HG02870 (cell line): ENCODE data around the gene CAMK1D.

Source experiments
- ATAC-seq: cut with Tn5 transposase; IDR thresholded peaks from one replicate; pipeline ENCODE4 v1.9.1; 2021; ENCODE audit warnings: mild to moderate bottlenecking, moderate library complexity; ENCODE audit not compliant: unreplicated experiment

Gene CAMK1D

DNA sequence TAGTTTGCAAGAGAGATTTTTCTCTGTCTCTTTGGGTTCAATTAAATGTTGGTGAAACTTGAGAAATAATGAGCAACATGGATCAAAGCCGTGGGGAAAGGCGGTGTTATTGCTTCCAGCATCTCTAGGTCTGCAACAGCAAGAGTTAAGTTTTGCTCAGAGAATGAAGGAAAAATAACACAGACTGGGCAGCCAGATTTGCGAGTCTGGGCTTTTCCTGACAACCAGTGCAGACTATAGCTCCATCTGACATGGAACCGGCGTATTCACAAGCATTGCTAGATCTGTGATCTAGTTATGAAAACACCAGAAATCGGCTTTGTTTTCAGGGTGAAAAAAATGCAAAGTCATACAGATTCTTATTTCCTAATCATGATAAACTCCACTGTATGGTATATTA is 110.4 kb downstream of the CAMK1D start:
- no peak for ATAC-seq

DNA sequence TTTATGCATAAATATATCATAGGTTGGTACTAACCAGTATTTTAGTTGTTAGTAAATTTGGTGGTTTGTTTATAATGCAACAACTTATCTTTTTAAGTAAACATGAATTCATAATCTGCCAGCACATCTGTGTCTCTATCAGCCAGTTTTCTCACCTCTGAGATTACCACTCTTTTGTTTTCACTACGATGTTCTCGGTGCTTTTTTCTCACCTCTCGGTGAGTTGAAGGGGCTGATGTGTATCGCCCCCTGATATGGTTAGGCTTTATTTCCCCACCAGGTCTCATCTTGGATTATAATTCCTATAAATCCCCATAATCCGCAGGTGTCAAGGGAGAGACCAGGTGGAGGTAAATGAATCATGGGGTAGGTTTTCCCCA is 114.1 kb downstream of the CAMK1D start:
- ATAC-seq: peak; percentile 49

GRCh38 chr10:12465385-12466136 is 116.2 kb downstream of the CAMK1D start:
- no peak for ATAC-seq

DNA sequence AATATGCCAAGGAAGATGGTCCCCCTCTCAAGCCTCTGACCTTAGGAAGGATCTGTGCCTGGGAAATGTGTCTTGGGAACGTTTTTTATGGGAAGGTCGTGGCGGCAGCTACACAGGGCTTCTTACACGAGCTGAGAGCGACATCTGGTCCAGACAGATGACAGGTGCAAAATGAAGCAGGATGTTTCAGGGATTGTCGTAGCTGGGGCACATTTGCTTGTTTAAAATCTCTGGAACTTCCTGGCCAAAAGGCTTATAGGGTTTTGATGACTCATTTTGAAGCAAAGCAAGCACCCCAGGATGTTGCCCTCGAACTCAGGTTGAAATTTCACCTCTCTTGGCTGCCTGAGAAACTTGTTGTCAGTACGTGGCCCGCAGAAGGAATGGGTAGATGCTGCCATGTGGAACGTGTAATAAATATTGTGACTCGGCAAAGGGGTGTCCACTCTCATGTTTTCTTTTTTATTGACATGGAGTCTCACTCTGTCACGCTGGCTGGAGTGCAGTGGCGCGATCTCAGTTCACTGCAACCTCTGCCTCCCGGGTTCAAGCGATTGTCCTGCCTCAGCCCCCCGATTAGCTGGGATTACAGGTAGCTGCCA is 117.5 kb downstream of the CAMK1D start:
- no peak for ATAC-seq

DNA sequence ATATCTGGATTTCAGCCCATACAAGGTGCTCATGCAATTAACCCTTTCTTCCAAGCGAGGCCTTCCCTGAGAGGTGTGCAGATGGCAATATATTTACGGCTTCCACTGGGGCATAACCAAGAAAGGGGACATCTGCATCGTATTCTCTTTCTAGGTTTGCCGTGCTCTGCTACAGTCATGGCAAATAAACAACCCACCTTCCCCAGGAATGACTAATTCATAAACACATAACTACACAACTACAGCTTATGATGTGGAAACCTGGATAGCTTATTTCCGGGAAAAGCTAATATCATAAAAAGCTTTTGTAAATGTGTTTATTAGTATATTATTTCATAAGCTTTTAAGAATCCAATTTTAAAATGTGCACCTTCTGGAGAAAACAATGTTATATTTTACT is 120.0 kb downstream of the CAMK1D start:
- no peak for ATAC-seq

GRCh38 chr10:12470719-12471118 is 121.4 kb downstream of the CAMK1D start:
- ATAC-seq: no peak

DNA sequence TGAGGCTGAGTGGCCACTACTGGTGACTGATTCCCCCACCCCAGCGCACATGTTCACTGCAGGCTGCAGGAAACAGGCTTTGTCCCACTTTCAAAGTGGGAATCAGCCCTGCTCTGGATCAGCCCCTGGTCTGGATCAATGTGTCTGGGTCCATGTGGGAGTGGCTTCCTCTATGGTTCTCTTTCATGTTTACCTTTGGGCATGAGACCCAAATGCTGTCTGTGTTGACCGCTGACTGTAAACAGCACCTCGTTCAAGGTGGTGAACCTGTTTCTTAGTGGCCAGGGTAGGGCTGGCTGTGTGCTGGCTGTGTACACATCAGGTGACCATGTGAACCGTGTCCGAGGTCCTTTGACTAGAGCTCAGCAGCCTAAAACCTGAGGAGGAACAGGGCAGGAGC is 121.8 kb downstream of the CAMK1D start:
- ATAC-seq: no peak

DNA sequence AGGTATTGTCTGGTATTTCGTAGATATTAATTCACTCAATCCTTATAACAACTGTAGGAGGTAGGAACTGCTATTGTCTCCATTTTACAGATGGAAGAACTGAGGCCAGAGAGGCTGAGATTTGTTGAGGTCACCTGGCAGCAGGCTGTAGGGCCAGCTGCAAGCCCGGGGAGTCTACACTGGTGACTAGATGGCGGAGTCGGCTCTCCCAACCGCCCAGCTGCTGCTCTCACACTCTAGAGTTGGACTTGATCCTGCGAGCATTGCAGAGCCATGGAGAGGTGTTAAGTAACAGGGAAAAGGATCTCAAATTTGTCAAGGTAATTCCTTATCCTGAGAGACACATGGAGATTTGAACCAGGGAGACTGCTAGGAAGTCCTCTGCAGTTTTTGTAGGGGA is 124.1 kb downstream of the CAMK1D start:
- ATAC-seq: no peak

DNA sequence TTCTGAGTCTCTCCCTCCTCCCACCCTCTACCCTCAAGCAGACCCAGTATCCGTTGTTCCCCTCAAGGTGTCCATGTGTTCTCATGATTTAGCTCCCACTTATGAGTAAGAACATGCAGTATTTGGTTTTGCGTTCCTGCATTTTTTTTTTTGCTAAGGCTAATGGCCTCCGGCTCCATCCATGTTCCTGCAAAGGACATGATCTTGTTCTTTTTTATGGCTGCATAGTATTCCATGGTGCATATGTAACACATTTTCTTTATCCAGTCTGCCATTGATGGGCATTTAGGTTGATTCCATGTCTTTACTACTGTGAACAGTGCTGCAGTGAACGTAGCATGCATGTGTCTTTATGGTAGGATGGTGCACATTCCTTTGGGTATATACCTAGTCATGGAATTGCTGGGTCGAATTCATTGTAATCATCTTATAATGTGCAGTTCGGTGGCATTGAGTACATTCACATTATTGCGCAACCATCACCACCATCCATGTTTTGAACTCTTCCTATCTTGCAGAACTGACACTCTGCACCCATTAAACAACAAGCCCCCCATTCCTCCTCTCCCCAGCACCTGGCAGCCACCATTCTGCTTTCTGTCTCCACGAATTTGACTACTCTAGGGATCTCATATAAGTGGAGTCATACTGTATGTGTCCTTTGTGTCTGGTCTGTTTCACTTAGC is 125.5 kb downstream of the CAMK1D start:
- no peak for ATAC-seq

DNA sequence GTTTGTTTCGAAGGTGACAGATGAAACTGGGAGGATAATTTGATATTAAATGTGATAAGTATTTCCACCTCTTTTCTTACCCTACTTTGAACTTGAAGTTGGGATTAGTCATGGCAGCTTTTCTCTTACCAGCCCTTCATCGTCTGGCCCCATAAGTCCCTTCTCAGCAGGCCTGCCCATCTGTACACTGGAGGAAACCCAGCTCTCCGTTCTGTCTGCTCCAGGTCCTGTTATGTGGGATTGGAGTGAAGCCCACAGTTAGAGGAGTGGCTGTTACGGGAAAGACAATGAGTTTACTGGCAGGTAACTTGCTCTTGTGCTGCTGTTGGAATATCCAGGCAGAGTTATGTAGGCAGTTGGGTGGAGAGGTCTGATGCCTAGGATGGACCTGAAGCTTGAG is 127.3 kb downstream of the CAMK1D start:
- no peak for ATAC-seq

DNA sequence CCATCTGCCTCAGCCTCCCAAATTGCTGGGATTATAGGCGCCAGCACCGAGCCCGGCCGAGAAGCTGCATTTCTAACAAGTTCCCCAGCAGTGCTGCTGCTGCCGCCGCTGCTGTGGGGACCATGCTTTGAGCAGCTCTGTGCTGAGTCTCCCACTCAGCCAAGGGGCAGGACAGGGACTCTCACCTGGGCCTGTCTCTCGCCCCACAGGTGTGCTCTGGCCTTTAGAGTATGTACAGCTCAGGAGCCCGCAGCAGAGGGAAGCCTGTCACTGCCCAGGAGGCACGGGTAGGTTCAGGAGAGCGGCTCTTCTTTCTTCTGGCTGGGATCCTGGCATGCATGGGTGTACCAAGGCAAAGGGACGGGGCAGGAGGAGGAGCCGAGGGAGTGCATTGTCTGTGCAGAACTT is 130.1 kb downstream of the CAMK1D start:
- no peak for ATAC-seq

GRCh38 chr10:12479924-12480323 is 130.6 kb downstream of the CAMK1D start:
- ATAC-seq: no peak

DNA sequence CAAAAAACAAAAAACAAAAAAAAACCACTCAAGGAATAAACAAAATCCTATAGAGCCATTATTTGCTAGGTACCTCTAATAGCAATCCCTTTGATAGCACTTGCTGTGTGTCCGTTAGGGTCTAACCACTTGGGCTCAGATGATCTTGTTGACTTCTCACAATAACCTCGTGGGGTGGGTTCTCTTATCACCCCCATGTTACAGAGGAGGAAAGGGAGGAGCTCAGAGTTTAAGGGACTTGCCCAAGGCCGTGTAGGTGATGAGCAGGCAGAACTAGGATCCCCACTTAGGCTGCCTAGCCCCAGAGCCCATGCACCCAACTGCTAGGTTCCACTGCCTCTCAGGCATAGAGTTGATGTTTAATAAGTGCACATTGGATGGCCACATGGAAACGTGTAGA is 131.1 kb downstream of the CAMK1D start:
- no peak for ATAC-seq

DNA sequence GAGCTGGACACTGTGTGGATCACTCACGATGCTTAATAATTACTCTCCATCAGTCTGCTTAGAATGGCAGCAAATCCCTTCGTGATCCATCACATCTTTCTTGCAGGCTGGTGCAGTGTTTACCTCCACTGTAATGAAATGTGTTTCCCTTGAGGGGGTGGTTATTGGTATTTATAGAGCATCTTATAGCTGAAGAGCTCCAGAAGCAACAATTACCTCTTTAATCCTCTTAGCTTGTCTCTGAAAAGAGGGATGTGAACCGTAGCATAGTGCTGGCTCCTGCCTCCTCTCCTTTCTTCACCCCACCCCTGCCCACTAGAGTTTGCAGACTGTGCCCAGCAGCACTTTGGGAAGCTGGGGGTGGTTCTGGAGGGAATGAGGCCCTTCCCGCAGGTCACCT is 132.6 kb downstream of the CAMK1D start:
- ATAC-seq: no peak

DNA sequence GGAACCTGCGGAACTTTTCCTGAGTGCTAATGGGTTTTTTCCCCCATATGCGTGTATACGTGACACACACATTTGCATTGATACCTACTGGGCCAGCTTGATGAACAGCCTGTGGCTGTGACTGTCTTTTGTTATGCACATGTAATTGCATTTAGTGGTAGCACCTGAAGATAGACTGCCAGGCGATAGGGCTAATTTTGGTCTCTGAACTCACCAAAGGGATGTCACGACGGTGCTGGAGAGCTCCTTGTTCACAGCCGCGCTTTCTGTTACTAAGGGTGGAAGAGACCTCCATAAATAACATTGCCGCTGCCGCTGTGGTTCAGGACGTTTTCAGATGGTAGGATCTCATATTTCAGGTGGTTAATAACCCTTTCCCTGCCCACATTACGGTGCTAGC is 133.2 kb downstream of the CAMK1D start:
- ATAC-seq: no peak

DNA sequence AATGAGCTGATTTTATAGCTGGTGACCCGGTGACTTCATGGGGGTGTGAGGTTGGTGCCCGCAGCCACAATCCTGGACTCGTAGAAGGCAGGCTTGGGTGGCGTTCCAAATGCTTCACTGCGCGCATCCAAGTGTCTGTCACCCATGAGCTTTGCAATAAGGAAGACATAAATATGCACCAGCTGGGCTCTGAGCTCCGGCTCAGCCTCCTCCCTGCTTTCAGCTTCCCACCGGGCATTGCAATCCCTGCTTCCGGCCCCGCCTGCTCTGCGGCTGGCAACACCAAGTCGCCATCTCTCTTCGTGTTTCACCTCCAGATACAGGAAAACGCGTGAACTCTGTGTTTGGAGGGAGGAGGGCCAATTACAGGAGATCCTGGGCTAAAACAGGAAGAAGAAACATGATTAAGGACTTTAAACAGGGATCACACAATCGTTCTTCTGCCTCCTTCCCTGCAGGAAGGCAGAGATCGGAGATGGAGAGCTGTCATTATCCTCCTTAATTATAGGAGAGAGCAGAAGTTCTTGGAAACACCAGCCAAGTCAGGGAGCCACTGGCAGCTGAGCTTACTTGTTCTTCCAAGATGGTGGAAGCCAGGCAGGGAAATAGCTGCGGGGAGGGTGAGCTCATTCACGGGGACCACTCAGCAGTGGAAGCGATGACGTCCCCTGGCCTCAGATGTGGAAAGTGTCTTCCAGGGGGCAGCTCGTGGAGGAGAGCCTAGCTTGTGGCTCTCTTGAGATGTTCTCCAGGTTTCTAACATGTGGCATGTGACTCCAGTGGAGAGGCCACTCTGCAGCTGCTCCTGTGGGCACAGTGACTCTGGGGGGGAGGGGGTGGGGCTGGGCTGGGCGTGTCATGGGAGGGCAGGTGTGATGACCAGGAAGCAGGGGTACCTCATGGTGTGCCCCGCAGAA is 134.9 kb downstream of the CAMK1D start:
- peak; percentile 24 for ATAC-seq

- peak; percentile 85 for ATAC-seq
Measured at GRCh38 chr10:12484941-12485805, 135.8 kb downstream of the CAMK1D start.

DNA sequence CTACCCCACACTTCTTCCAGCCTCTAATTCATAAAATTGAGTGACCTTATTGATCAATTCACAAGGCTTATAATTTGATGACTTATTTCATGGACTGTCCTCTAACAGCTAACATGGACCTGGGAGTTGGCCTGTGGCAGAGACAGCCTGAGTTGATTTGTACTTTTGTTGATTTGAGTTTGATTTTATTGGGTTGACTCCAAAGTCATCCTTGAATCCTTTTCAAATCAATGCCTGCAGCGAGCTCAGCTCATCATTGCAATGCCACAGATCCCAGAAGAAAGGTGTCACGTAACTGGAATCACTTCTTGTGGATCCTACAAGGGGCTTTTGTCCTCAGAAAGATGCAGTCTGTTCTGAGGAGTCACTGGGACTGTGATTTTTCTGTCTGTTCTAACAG is 138.0 kb downstream of the CAMK1D start:
- ATAC-seq: no peak

GRCh38 chr10:12488626-12489025 is 139.3 kb downstream of the CAMK1D start:
- no peak for ATAC-seq

DNA sequence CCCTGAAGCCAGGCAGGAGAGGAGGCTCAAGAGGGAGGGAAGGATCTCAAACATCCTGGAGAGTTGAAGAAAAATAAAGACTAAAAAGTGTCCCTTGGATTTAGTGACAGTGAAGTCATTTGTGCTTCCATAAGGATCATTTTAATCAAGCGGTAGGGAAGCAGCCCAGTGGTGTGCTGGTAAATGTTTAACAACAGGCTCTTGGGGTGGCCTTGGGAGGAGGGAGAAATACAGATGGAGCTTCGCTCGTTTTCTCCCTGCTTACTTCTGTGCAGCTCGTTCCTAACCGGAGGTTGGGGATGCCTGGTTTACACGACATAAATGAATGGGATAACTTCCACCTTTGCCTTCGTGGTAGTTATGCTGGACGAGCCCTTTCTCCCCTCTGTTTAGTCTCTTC is 140.0 kb downstream of the CAMK1D start:
- no peak for ATAC-seq
